RWPE2 (cell line): ENCODE results near the gene TAPBP.
"Not testable (repeated sequence)": the region's sequence is repeated elsewhere in the genome, so short reads cannot be mapped to it uniquely, and the experiment has no call there.

Source experiments
- ATAC-seq: fragments of 200-7000 bp; cut with Tn5 transposase; 3 replicates; pipeline ENCODE4 v1.9.1; 2021; ENCODE audit warnings: low read depth
- DNase-seq: peaks from one replicate; pipeline ENCODE4 v3.0.0-alpha.2; 2020; ENCODE audit warnings: low spot score
- H3K27ac ChIP-seq: fragments of 450-650 bp; 2 replicates; pipeline ENCODE4 v1.5.1; 2017; ENCODE audit warnings: mild to moderate bottlenecking; ENCODE audit not compliant: poor library complexity, severe bottlenecking
- H3K27me3 ChIP-seq: fragments of 250-450 bp; sonication (Bioruptor Pico); 2 replicates; pipeline ENCODE4 v1.5.1; 2021; ENCODE audit warnings: mild to moderate bottlenecking, moderate library complexity; ENCODE audit not compliant: insufficient read depth, poor library complexity, severe bottlenecking
- H3K36me3 ChIP-seq: fragments of 250-450 bp; sonication (Bioruptor Pico); 2 replicates; pipeline ENCODE4 v1.5.1; 2020; ENCODE audit warnings: low read depth, mild to moderate bottlenecking, moderate library complexity
- H3K4me1 ChIP-seq: fragments of 250-450 bp; sonication (Bioruptor Pico); 2 replicates; pipeline ENCODE4 v1.5.1; 2021; ENCODE audit warnings: mild to moderate bottlenecking, moderate library complexity; ENCODE audit not compliant: insufficient read depth, poor library complexity, severe bottlenecking
- H3K4me3 ChIP-seq: fragments of 250-450 bp; sonication (Bioruptor Pico); 2 replicates; pipeline ENCODE4 v1.5.1; 2021; ENCODE audit warnings: mild to moderate bottlenecking, moderate library complexity; ENCODE audit not compliant: severe bottlenecking
- H3K9me3 ChIP-seq: fragments of 250-450 bp; sonication (Bioruptor Pico); 2 replicates; pipeline ENCODE4 v1.5.1; 2021; ENCODE audit warnings: mild to moderate bottlenecking, moderate library complexity; ENCODE audit not compliant: severe bottlenecking
- CTCF ChIP-seq: fragments of 450-650 bp; IDR thresholded peaks from one replicate; pipeline ENCODE4 v1.5.1; 2017; ENCODE audit warnings: mild to moderate bottlenecking, moderate library complexity; ENCODE audit not compliant: poor library complexity, severe bottlenecking

Gene TAPBP

GRCh38 chr6:33288141-33288920 lies 25.5 kb downstream of the TAPBP start:
- no peak for TF ChIP-seq CTCF
- H3K27ac ChIP-seq = peak overlapping the region; percentile 23
- no peak for DNase-seq

GRCh38 chr6:33286946-33287914 lies 26.6 kb downstream of the TAPBP start:
- DNase-seq (no peak), ATAC-seq (no peak)
- H3K27ac ChIP-seq = no peak overlapping the region
- H3K27me3 ChIP-seq = no peaks in the 10 kb centered on the region
- H3K4me1 ChIP-seq = no peaks in the 10 kb centered on the region
- no peak for TF ChIP-seq CTCF
- no peaks in the 10 kb centered on the region for H3K9me3 ChIP-seq
- H3K36me3 ChIP-seq = peaks cover 70% of the 10 kb centered on the region
- H3K4me3 ChIP-seq = no peak overlapping the region

More at GRCh38 chr6:33288141-33288920, 25.5 kb downstream of the TAPBP start:
- Histone ChIP-seq H3K4me1 (no peaks in the 10 kb centered on the region), H3K36me3 (peaks cover 63% of the 10 kb centered on the region), H3K27me3 (no peaks in the 10 kb centered on the region), H3K4me3 (peak overlapping the region; percentile 76), H3K9me3 (no peaks in the 10 kb centered on the region)
- no peak for ATAC-seq

GRCh38 chr6:33285214-33285613 lies 28.7 kb downstream of the TAPBP start:
- H3K4me3 ChIP-seq, H3K4me1 ChIP-seq, H3K27me3 ChIP-seq, H3K27ac ChIP-seq, DNase-seq, H3K9me3 ChIP-seq, ATAC-seq: not testable (repeated sequence)
- peaks cover 61% of the 10 kb centered on the region for H3K36me3 ChIP-seq

- H3K27ac ChIP-seq = no peak overlapping the region
Measured at GRCh38 chr6:33280539-33280938, 33.3 kb downstream of the TAPBP start.

More at GRCh38 chr6:33280539-33280938, 33.3 kb downstream of the TAPBP start:
- Histone ChIP-seq H3K4me3 (no peak overlapping the region), H3K9me3 (no peaks in the 10 kb centered on the region), H3K4me1 (peaks cover 10% of the 10 kb centered on the region), H3K36me3 (peaks cover 54% of the 10 kb centered on the region), H3K27me3 (no peaks in the 10 kb centered on the region)
- DNase-seq = no peak
- no peak for ATAC-seq
- no peak for TF ChIP-seq CTCF
